Gastrocnemius medialis (tissue), 4 donors: ENCODE data around the gene MYH16.

Experiments
- POLR2A ChIP-seq, 2 donors: fragments of 450-650 bp; IDR thresholded peaks; one replicate each; pipeline ENCODE4 v1.6.1; 2017; ENCODE audit warnings: antibody characterized with exemption in 2 of 2, mild to moderate bottlenecking in 2 of 2, moderate library complexity in 2 of 2
- TF ChIP-seq, protein P1 (sequence below), 5 experiments: fragments of 450-650 bp in 3 of 5; fragments of 200-600 bp in 2 of 5; sonication (generic) in 2 of 5; IDR thresholded peaks in 4 of 5; conservative IDR thresholded peaks in 1 of 5; 1 replicate in 4 of 5; 2 replicates in 1 of 5; pipeline ENCODE4 v1.5.1; 2016 to 2019; ENCODE audit warnings: antibody characterized with exemption in 5 of 5, mild to moderate bottlenecking in 3 of 5, moderate library complexity in 3 of 5

DNA sequence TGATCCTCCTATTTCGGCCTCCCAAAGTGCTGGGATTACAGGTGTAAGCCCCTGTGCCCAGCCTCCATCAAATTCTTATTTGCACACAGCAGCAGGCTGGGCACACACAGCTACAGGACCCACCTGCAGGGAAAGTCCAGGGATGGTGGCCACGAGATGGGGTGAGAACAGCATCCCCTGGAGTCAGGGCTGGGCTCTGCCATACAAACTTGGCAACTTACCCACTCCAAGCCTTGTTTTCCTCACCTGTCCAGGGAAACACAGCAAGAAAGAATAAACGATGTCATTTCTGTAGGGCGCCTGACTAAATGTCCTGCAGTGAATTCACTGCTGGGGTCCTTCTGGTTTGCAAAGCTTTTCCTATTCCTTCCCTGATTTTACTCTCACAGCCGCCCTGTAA, 5.5 kb downstream of the MYH16 start:
- TF ChIP-seq, protein P1, sequence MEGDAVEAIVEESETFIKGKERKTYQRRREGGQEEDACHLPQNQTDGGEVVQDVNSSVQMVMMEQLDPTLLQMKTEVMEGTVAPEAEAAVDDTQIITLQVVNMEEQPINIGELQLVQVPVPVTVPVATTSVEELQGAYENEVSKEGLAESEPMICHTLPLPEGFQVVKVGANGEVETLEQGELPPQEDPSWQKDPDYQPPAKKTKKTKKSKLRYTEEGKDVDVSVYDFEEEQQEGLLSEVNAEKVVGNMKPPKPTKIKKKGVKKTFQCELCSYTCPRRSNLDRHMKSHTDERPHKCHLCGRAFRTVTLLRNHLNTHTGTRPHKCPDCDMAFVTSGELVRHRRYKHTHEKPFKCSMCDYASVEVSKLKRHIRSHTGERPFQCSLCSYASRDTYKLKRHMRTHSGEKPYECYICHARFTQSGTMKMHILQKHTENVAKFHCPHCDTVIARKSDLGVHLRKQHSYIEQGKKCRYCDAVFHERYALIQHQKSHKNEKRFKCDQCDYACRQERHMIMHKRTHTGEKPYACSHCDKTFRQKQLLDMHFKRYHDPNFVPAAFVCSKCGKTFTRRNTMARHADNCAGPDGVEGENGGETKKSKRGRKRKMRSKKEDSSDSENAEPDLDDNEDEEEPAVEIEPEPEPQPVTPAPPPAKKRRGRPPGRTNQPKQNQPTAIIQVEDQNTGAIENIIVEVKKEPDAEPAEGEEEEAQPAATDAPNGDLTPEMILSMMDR (IDR thresholded peaks at IDR 0.05 in 4 of 5, conservative IDR thresholded peaks at IDR 0.05 in 1 of 5), result no peak
- no peak for TF ChIP-seq POLR2A (IDR thresholded peaks at IDR 0.05)
